ENCODE data around the gene CUX1. TPM values are rescaled to one million over a fixed set of nuclear protein-coding genes. Genes with fewer than 3 reads are reported as not detected.
A peak's percentile ranks its signal among the peaks of the same experiment; 100 is the strongest.

CUX1 gene
- total RNA-seq, 1 experiment from 2014 or later = 116 TPM

GRCh38 chr7:101970801-101971200, 153.4 kb downstream of the CUX1 start:
- no peaks in the 10 kb centered on the region for H3K27me3 Mint-ChIP-seq (ENCODE audit: insufficient read depth, unreplicated experiment)
- no peaks in the 10 kb centered on the region for H3K9me3 Mint-ChIP-seq (ENCODE audit: unreplicated experiment)
- H3K36me3 Mint-ChIP-seq (ENCODE audit: insufficient read depth, unreplicated experiment) = peaks cover 52% of the 10 kb centered on the region
- intact Hi-C loops (cut with micrococcal nuclease; ENCODE audit: unreplicated experiment) = no loop called here
- Histone ChIP-seq H3K27me3 (replicated peaks; ENCODE audit: control insufficient read depth, insufficient read depth, low read length) (no peaks in the 10 kb centered on the region), H3K4me3 (ENCODE audit: low read depth, low read length) (no peak overlapping the region), H3K4me1 (peaks cover 11% of the 10 kb centered on the region), H3K9me3 (no peaks in the 10 kb centered on the region), H3K36me3 (ENCODE audit: control insufficient read depth, insufficient read depth, low read length) (no peaks in the 10 kb centered on the region)
- peak overlapping the region; percentile 14 for H3K27ac Mint-ChIP-seq (ENCODE audit: unreplicated experiment)
- POLR2A ChIA-PET = no interaction called here
- TF ChIP-seq, protein P1, sequence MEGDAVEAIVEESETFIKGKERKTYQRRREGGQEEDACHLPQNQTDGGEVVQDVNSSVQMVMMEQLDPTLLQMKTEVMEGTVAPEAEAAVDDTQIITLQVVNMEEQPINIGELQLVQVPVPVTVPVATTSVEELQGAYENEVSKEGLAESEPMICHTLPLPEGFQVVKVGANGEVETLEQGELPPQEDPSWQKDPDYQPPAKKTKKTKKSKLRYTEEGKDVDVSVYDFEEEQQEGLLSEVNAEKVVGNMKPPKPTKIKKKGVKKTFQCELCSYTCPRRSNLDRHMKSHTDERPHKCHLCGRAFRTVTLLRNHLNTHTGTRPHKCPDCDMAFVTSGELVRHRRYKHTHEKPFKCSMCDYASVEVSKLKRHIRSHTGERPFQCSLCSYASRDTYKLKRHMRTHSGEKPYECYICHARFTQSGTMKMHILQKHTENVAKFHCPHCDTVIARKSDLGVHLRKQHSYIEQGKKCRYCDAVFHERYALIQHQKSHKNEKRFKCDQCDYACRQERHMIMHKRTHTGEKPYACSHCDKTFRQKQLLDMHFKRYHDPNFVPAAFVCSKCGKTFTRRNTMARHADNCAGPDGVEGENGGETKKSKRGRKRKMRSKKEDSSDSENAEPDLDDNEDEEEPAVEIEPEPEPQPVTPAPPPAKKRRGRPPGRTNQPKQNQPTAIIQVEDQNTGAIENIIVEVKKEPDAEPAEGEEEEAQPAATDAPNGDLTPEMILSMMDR (IDR thresholded peaks at IDR 0.05; ENCODE audit: insufficient read depth in 1 of 2, low read depth in 1 of 2, low read length in 1 of 2, severe bottlenecking in 1 of 2, unreplicated experiment in 1 of 2) = no peak
- CTCF ChIA-PET = no interaction called here
- no TSS peak for BruUV-seq (replicated peaks)
- peaks cover 28% of the 10 kb centered on the region for H3K4me1 Mint-ChIP-seq (ENCODE audit: low read depth, unreplicated experiment)
- DNase-seq = no peak
- H3K4me3 Mint-ChIP-seq (ENCODE audit: unreplicated experiment) = no peak overlapping the region

- Mint-ChIP-seq H3K9me3 (ENCODE audit: unreplicated experiment) (no peaks in the 10 kb centered on the region), H3K27me3 (ENCODE audit: insufficient read depth, unreplicated experiment) (no peaks in the 10 kb centered on the region), H3K4me1 (ENCODE audit: low read depth, unreplicated experiment) (peaks cover 30% of the 10 kb centered on the region), H3K27ac (ENCODE audit: unreplicated experiment) (peak overlapping the region; percentile 14), H3K36me3 (ENCODE audit: insufficient read depth, unreplicated experiment) (peaks cover 48% of the 10 kb centered on the region), H3K4me3 (ENCODE audit: unreplicated experiment) (no peak overlapping the region)
- CTCF ChIA-PET = no interaction called here
- Histone ChIP-seq H3K4me3 (ENCODE audit: low read depth, low read length) (no peak overlapping the region), H3K36me3 (ENCODE audit: control insufficient read depth, insufficient read depth, low read length) (no peaks in the 10 kb centered on the region), H3K9me3 (no peaks in the 10 kb centered on the region), H3K27me3 (replicated peaks; ENCODE audit: control insufficient read depth, insufficient read depth, low read length) (no peaks in the 10 kb centered on the region), H3K4me1 (peaks cover 17% of the 10 kb centered on the region)
- POLR2A ChIA-PET = no interaction called here
- DNase-seq = no peak
- no TSS peak for BruUV-seq (replicated peaks)
- intact Hi-C loops (cut with micrococcal nuclease; ENCODE audit: unreplicated experiment) = no loop called here
- TF ChIP-seq, protein P1 (IDR thresholded peaks at IDR 0.05; ENCODE audit: insufficient read depth in 1 of 2, low read depth in 1 of 2, low read length in 1 of 2, severe bottlenecking in 1 of 2, unreplicated experiment in 1 of 2) = no peak
These were observed 154.0 kb downstream of the CUX1 start for GRCh38 chr7:101971457-101971856.

- BruUV-seq (replicated peaks) = no TSS peak
- Histone ChIP-seq H3K9me3 (no peaks in the 10 kb centered on the region), H3K36me3 (ENCODE audit: control insufficient read depth, insufficient read depth, low read length) (no peaks in the 10 kb centered on the region), H3K4me3 (ENCODE audit: low read depth, low read length) (no peak overlapping the region), H3K27me3 (replicated peaks; ENCODE audit: control insufficient read depth, insufficient read depth, low read length) (no peaks in the 10 kb centered on the region), H3K4me1 (peaks cover 18% of the 10 kb centered on the region)
- Mint-ChIP-seq H3K36me3 (ENCODE audit: insufficient read depth, unreplicated experiment) (peaks cover 55% of the 10 kb centered on the region), H3K4me3 (ENCODE audit: unreplicated experiment) (no peak overlapping the region), H3K27ac (ENCODE audit: unreplicated experiment) (peak overlapping the region; percentile 14), H3K4me1 (ENCODE audit: low read depth, unreplicated experiment) (peaks cover 30% of the 10 kb centered on the region), H3K27me3 (ENCODE audit: insufficient read depth, unreplicated experiment) (no peaks in the 10 kb centered on the region), H3K9me3 (ENCODE audit: unreplicated experiment) (no peaks in the 10 kb centered on the region)
- no peak for DNase-seq
- intact Hi-C loops (cut with micrococcal nuclease; ENCODE audit: unreplicated experiment) = no loop called here
- CTCF ChIA-PET = no interaction called here
- POLR2A ChIA-PET = no interaction called here
- TF ChIP-seq, protein P1 (IDR thresholded peaks at IDR 0.05; ENCODE audit: insufficient read depth in 1 of 2, low read depth in 1 of 2, low read length in 1 of 2, severe bottlenecking in 1 of 2, unreplicated experiment in 1 of 2) = no peak
These were observed 155.2 kb downstream of the CUX1 start for GRCh38 chr7:101972627-101973026.

All from Caco-2 (cell line).